Measurements from ENCODE around the gene PRDM16. TPM values are rescaled to one million over a fixed set of nuclear protein-coding genes. Genes with fewer than 3 reads are reported as not detected.

PRDM16 gene
- total and polyA plus RNA-seq, 2 donors (not counting 1 experiment from before 2014, with no cell fraction given): 0.03 to 0.12 TPM

GRCh38 chr1:3295846-3296245 lies 226.8 kb downstream of the PRDM16 start:
- ChIA-PET CTCF (no interaction called here), POLR2A (no interaction called here)
- Histone ChIP-seq H3K4me2 (replicated peaks; ENCODE audit: low read depth, low read length, poor library complexity, severe bottlenecking) (no peak overlapping the region), H3K36me3 (replicated peaks in 1 of 2; ENCODE audit: control extremely low read depth in 1 of 2, control insufficient read depth in 1 of 2, extremely low read depth in 1 of 2, insufficient read depth in 2 of 2, low read length in 1 of 2) (no peaks in the 10 kb centered on the region), H3K27me3 (replicated peaks in 1 of 4; ENCODE audit: control extremely low read depth in 1 of 4, control insufficient read depth in 3 of 4, insufficient read depth in 4 of 4, low read length in 3 of 4) (no peaks in the 10 kb centered on the region), H4K20me1 (ENCODE audit: control insufficient read depth, insufficient read depth, low read length, poor library complexity, severe bottlenecking) (no peaks in the 10 kb centered on the region), H3K9ac (ENCODE audit: low read length) (no peak overlapping the region), H3K4me3 (ENCODE audit: control extremely low read depth in 1 of 5, extremely low read depth in 1 of 5, insufficient read depth in 1 of 5, low read depth in 2 of 5, low read length in 4 of 5) (no peak overlapping the region), H3K79me2 (ENCODE audit: control insufficient read depth, insufficient read depth, low read length) (no peaks in the 10 kb centered on the region), H3K9me3 (ENCODE audit: control extremely low read depth in 1 of 3, control insufficient read depth in 2 of 3, insufficient read depth in 1 of 3, low read length in 2 of 3) (no peaks in the 10 kb centered on the region), H2AFZ (ENCODE audit: insufficient read depth, low read depth, low read length, poor library complexity, severe bottlenecking) (no peak overlapping the region), H3K4me1 (ENCODE audit: control insufficient read depth in 2 of 2, insufficient read depth in 2 of 2, low read length in 2 of 2) (no peaks in the 10 kb centered on the region), H3K27ac (ENCODE audit: low read length in 2 of 2) (no peak overlapping the region)
- no peaks in the 10 kb centered on the region for H3K4me1 Mint-ChIP-seq
- DNase-seq (no peak), ATAC-seq (ENCODE audit: low read depth) (no peak)
- H3K9me3 Mint-ChIP-seq (ENCODE audit: insufficient read depth): no peaks in the 10 kb centered on the region
- no peak overlapping the region for H3K4me3 Mint-ChIP-seq
- TF ChIP-seq CTCF (IDR thresholded peaks at IDR 0.05) (no peak), EZH2 (IDR thresholded peaks at IDR 0.05; ENCODE audit: borderline replicate concordance, insufficient read depth, low read depth, low read length, poor library complexity, severe bottlenecking) (no peak)
- H3K27ac Mint-ChIP-seq: no peak overlapping the region
- WGBS (ENCODE audit: insufficient coverage): 92% methylated on average over 12 of the region's 12 CpGs
- no peaks in the 10 kb centered on the region for H3K27me3 Mint-ChIP-seq
- intact Hi-C loops (cut with micrococcal nuclease): no loop called here

- Histone ChIP-seq H3K27me3 (replicated peaks in 1 of 4; ENCODE audit: control extremely low read depth in 1 of 4, control insufficient read depth in 3 of 4, insufficient read depth in 4 of 4, low read length in 3 of 4) (no peaks in the 10 kb centered on the region), H3K79me2 (ENCODE audit: control insufficient read depth, insufficient read depth, low read length) (no peaks in the 10 kb centered on the region), H3K9ac (ENCODE audit: low read length) (no peak overlapping the region), H3K9me3 (ENCODE audit: control extremely low read depth in 1 of 3, control insufficient read depth in 2 of 3, insufficient read depth in 1 of 3, low read length in 2 of 3) (no peaks in the 10 kb centered on the region), H3K36me3 (replicated peaks in 1 of 2; ENCODE audit: control extremely low read depth in 1 of 2, control insufficient read depth in 1 of 2, extremely low read depth in 1 of 2, insufficient read depth in 2 of 2, low read length in 1 of 2) (no peaks in the 10 kb centered on the region), H3K27ac (ENCODE audit: low read length in 2 of 2) (no peak overlapping the region), H3K4me2 (replicated peaks; ENCODE audit: low read depth, low read length, poor library complexity, severe bottlenecking) (no peak overlapping the region), H3K4me1 (ENCODE audit: control insufficient read depth in 2 of 2, insufficient read depth in 2 of 2, low read length in 2 of 2) (no peaks in the 10 kb centered on the region), H2AFZ (ENCODE audit: insufficient read depth, low read depth, low read length, poor library complexity, severe bottlenecking) (no peak overlapping the region), H4K20me1 (ENCODE audit: control insufficient read depth, insufficient read depth, low read length, poor library complexity, severe bottlenecking) (no peaks in the 10 kb centered on the region), H3K4me3 (ENCODE audit: control extremely low read depth in 1 of 5, extremely low read depth in 1 of 5, insufficient read depth in 1 of 5, low read depth in 2 of 5, low read length in 4 of 5) (no peak overlapping the region)
- CTCF ChIA-PET: no interaction called here
- no peaks in the 10 kb centered on the region for H3K27me3 Mint-ChIP-seq
- POLR2A ChIA-PET: no interaction called here
- 76% methylated on average over 6 of the region's 11 CpGs for WGBS (ENCODE audit: insufficient coverage)
- H3K9me3 Mint-ChIP-seq (ENCODE audit: insufficient read depth): no peaks in the 10 kb centered on the region
- no peak for DNase-seq
- no peak for ATAC-seq (ENCODE audit: low read depth)
- H3K27ac Mint-ChIP-seq: no peak overlapping the region
- H3K4me1 Mint-ChIP-seq: no peaks in the 10 kb centered on the region
- intact Hi-C loops (cut with micrococcal nuclease): no loop called here
- no peak for TF ChIP-seq EZH2 (IDR thresholded peaks at IDR 0.05; ENCODE audit: borderline replicate concordance, insufficient read depth, low read depth, low read length, poor library complexity, severe bottlenecking)
- TF ChIP-seq CTCF (IDR thresholded peaks at IDR 0.05): no peak
- no peak overlapping the region for H3K4me3 Mint-ChIP-seq
These were observed 227.3 kb downstream of the PRDM16 start for GRCh38 chr1:3296326-3296725.
